Fibroblast of skin of left quadriceps (primary cell): Measurements from ENCODE around the gene GPR153.

Experiments
- DNase-seq, 2 experiments: peaks; one replicate each; pipeline ENCODE4 v3.0.0-alpha.2; 2013; ENCODE audit warnings: low read depth in 2 of 2

The GPR153 gene

DNA sequence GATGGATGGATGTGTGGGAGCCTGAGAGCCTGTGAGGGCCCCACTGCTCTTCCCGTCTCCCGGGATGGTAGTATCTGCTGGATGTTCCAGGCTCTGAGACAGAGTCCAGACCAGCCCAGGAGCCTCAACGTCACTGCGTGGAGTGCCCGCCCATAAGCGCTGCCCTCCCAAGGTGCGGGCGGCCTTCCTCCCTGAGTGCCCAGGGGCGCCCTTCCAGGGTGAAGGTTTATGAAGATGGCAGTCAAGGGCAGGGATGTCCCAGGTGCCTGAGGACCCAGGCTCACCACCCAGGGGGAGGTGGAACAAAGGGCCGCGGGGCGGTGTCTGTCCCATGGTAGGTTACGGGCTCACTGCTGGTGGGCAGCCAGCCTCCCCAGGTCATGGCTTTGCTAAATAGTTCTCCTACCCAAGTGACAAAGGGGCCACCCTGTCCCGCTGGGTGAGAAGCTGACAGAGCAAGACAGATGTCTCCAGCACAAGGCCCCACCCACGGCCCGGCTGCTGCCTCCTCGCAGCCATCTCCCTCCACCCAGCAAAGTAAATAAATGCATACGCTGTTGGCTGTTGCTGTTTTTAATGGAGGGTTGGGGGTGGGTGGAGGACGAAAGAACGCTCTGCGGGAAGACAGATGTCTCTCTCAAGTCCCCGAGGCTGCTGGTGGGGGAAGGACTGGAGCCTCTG is 9.0 kb upstream of the GPR153 start:
- no peak for DNase-seq

DNA sequence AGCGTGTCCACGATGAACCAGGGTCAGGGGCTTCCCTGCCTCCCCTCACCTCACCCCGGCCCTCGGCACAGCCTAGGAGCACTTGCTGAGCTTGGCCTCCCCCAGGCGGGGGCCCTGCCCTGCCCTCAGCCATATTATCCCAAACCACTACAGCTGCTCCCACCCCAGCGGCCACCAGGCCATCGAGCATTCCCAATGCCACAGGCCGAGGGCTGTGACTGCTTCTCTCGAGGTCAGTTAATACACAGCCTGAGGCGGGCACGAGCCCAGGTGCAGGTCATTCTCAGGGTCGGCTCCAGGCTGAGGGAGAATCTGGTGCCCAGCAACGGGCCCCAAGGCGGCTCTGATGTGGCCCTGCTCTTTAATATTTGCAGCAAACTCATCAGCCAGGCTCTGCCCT is 8.4 kb upstream of the GPR153 start:
- no peak for DNase-seq

DNA sequence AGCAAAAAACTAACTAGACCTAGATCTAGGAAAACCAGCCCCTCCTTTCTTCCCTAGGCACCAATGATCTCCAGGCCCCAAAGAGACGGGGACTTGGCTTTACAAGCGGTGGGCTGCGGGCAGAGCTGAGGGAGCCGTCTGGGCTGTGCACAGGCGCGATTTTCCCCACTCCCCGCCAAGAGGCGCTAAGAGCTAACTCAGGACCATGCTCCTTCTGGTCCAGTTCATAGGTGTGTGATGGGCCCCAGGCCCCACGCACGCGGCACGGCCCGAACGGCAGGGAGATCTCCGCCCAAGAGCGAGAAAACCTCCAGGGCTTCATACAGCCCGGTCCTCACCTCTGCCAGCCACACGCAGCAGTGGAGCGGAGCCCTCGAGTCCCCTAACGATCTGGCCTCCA is 7.5 kb upstream of the GPR153 start:
- DNase-seq = no peak

DNA sequence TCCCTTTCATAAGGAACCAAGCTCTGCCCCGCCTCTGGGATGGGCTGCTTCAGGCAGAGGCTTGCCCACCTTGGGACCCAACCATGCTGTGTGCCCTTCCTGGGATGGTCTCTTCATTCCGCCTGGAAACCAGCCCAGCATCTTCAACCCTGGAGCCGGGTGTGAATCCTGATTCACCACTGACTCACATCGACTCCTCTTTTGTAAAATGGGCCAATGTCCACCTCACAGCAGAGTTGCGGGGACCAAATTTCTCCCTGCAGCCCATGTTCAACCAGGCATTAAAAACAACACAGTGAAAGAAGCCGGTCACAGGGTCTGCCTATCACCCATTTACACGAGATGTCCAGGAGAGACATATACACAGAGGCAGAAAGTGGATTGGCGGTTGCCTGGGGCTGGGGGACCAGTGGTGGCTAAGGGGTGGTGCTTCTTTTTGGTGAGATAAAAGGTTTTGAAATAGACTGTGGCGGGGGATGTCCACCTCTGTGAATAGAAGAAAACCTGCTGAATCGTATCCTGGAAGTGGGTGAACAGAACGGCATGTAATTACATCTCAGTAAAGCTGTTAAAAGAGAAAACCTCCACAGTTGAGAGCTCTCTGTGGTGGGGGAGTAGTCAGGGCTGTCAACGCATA is 6.9 kb upstream of the GPR153 start:
- DNase-seq = no peak

DNA sequence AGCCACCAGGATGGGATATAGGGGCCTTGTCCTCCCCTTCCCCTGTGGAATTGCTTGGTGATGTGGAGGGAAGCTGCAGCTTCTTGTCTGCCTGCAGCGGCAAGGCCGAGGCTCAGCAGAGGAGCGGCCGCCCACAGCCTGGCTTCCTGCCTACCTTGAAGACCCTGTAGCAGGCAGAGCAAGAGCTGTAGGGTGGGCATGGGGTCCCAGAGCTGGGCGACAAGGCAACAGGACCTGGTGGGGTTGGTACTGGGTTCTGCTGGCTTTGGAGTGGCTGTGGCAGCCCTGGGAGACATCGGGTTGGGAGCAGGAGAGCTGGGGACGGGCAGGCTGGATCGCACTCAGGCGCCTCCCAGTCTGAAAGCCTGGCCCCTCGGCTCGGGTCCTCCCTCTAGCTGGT is 5.7 kb upstream of the GPR153 start:
- no peak for DNase-seq

DNA sequence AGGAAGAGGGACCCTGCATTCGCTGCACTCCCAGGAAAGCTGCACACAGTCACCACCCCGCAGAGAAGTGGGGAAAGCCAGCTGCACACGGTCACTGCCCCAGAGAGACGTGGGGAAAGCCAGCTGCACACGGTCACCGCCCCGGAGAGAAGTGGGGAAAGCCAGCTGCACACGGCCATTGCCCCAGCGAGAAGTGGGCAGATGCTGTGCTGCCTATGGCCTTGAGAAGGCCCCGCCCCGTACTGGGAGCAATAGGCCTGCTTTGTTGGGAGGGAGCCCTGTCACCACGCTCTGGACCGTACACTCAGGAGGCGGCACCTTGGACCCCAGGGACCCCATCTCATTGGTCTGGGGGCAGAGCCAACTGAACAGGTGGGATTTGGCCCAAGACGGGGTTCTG is 4.3 kb upstream of the GPR153 start:
- DNase-seq = no peak

DNA sequence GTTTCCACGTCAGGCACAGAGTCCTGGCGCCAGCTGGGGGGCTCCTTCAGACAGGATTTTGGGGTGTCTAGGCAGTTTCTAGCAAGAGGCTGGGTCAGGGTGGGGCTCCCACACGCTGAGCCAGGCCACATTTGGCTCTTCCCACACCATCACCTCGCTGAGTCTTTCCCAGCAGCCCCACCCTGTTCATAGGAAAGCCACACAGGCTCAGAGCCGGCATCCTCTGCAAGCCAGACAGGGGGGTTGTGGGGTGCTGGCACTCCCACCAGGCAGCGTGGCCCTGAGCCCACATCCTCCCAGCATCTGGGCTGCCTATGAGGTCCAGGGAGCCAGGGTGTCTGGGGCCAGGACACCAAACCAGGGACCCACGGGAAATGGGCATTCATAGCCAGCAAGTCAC is 2.8 kb upstream of the GPR153 start:
- no peak for DNase-seq

DNA sequence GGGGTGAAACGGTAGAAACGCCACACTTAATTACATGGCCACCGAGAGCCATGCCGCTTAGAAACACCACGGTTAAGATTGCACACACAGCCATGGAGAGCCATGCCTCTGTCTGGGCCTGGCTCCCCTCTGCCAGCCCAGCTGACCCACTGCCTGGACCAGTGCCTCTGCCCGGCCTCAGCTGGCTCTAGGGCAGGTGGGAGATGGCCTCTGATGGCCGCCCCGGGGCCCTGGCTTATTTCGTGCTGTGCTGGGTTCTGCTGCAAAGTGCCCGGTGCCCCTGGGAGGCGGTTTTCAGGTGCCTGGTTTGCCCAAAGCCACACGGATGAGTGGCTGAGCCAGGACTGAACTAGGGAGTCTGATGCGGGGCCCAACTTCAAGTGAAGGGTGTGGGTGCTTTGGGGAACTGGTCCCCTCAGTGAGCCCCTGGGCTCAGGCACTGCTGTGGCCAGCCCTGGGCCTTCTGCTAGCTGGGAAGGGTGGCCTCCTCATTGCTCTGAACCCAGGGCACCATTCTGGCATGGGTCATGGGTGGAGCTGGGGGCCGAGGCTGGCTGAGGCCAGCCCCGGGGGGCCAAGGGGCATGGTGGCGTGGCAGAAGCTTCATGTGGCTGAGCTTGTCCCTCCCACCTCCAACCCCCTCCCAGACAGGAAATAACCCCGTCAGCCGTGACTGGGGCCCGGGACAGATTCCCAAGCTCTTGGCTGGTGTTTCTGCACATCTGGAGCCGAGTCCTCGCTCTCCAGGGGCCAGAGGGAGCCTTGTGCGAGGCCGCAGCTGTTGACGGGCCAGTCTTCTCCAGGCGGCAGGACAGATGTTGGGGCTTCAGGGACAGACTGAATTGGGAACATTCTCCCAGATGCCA is 1.9 kb upstream of the GPR153 start:
- no peak for DNase-seq

DNA sequence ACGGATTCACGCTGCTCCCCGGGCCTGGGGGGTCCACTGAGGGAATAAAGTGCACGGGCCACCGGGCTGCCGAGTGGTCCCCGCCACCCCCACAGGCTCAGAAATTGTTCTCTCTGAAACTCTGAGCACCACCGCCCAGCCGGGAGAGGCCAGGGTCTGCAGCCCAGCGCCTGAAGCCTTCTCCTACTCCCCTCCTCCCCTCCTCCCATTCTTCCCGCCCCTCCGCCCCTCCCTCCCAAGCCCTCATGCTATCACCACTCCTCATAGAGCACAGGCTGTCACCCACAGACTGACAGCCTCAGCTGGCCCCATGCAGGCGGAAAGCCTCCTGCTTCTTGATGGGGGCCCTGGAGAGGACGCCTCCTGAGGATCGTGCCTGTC is 707 bp upstream of the GPR153 start:
- no peak for DNase-seq

DNA sequence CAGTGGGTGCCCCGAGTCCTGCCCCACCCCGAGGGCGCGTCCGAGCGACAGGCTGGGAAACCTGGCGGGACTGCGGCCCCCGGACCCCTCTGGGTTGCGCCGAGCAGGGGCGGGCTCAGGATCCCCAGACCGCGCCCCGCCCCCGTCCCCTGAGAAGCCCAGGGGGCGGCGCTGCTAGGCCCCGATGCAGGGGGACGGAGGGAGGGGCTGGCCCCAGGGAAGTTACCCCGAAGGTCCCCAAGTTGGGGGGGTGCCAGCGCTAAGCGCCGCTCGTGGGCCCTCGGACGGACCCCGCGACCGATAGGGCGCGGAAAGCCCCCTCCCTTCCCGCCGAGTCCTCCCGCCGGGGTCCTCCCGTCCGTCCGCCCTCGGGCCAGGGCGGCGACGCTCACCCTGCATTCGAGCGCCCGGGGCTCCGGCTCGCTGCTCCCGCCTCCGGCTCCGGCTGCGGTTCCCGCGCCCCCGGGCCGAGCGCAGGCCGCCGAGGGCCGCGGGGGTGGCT is 414 bp downstream of the GPR153 start:
- DNase-seq = no peak

DNA sequence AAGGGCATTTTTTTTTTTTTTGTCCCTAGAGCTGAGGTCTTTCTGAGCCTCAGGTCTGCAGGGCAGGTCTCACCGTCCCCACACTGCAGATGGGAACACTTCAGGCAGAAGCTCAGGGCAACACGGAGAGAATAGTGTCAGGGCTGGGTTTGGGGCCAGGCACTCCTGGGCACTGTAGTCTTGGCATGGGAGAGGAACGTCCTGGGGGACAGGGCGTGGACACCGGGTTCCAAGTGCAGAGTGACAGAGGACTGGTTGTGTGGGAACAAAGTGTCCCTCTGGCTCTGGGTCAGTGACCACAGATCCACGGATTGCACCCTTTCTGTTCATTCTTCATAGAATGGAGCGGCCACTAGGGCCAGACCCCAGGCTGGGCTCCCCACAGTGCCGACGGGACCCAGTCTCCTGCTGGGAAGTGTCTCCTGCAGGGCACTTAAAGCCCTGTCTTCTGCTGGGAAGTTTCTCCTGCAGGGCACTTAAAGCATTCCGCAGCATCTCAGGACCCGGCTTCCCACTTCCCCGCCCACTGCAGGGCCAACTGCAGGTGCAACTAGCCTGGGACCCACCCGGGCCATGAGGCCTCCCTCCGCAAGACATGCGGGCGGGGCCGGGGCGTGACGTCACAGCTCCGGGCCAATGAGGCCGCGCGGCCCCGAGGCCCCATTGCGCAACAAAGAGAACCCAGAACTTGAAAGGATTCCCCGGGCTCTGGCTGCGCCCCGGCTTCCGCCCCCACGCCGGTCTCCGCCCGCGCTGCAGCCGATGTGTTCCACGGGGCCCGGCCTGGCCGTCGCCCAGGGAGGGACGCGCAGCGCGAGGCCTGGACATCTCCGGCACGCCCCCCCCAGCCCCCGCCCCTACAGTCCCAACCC is 1.2 kb downstream of the GPR153 start:
- peak; percentile 57 to 58 for DNase-seq

DNA sequence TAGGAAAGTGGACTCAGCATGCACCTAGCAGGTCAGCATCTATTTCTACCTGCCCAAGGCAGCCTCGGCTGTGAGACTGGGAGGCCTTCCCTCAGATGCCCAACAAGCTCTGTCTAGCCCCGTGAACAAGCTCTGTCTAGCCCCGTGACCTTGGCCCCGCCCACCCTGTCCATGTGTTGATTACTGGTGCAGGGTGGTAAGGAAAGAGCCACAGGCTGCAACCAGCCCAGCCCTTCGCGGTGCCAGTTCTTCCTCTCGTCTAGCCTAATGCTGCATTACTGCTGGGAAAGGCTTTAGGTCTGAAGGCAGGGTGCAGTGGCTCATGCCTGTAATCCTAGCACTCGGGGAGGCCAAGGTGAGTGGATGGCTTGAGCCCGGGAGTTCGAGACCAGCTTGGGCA is 2.2 kb downstream of the GPR153 start:
- no peak for DNase-seq

DNA sequence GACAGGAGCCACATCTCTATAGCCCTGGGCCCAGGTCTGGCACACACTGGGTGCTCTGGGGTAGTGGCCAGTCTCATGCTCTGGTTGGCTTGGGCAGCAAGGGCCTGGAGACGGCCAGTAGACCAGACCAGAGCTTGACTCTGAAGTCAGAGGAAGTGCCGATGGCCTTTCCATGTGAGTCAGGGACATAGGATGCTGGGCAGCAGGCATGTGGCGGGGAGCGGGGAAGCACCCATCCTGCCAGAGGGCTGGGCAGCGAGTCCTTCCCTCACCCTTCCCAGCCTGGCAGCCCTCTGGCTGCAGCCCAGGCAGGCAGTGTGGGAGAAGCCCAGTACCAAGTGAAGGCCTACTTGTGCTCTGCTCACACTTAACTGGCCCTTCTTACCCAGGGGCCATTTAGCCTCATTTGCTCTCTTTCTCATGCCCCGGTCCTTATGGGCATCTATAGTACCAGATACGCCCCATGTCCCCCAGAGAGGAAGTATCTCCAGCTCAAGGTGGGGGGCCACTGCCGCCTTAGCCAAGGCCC is 3.3 kb downstream of the GPR153 start:
- no peak for DNase-seq

DNA sequence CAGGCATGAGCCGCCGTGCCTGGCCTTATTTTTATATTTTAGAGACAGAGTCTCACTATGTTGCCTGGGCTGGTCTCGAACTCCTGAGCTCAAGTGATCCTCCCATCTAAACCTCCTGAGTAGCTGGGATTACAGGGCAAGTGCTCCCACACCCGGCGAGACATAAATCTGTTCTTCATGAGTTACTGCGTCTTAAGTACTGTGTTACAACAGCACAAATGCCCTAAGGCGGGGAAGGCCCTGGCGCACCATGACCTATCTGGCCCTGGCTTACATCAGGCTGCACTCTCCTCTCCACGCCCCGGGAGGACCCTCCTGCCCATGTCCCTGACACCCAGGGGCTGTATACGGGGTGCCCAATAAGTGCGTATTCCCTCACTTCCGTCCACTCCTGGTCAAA is 4.3 kb downstream of the GPR153 start:
- DNase-seq = no peak

DNA sequence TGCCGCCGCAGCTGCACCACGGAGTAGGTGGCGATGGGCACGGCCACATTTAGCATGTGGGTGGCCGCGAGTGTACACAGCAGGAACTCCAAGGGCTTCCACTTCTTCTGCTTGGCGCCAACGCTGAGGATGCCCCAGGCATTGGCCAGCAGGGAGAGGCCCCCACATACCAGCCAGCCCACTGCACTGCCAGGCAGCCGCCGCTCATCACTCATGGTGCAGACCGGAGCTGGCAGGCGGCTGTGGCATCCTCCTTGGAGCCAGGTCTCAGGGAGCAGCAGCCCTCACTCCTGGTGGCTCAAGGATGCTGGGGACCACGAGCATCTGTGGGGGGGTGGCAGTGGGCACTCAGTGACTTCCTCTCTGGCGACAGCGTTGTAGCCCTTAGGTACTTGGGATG is 6.2 kb downstream of the GPR153 start:
- no peak for DNase-seq

DNA sequence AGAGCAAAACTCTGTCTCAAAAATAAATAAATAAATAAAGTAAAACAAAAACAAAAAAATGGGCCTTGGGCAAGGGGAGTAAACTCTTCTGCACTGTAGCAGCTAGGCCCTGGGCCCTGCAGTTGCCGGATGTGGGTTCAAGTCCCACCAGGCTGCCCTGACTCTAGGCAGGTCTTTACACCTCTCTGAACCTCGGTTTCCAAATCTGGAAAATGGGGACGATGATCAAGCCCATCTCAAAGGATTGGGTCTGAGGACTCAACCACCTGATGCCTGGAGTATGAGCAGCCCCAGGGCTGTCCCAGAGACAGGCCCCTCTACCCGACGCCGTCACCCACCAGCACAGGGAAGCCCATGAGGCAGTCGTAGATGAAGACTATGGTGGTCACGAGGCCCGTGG is 7.5 kb downstream of the GPR153 start:
- DNase-seq = no peak

DNA sequence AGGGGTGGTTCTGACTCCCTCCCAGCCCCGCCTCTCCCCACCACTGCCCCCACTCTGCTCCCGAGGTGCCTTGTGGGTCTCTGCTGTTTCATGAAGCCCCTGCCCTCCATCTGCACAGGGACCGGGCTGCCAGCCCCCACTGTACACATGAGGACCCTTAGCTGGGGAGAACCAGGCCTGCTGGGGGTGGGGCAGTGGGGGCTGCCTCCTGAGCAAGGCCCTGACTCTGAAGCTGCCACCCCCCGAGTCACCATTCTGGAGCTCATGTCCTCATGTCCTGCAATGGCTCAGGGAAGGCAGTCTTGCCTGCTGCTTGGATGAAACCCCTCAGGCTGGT is 8.6 kb downstream of the GPR153 start:
- no peak for DNase-seq

DNA sequence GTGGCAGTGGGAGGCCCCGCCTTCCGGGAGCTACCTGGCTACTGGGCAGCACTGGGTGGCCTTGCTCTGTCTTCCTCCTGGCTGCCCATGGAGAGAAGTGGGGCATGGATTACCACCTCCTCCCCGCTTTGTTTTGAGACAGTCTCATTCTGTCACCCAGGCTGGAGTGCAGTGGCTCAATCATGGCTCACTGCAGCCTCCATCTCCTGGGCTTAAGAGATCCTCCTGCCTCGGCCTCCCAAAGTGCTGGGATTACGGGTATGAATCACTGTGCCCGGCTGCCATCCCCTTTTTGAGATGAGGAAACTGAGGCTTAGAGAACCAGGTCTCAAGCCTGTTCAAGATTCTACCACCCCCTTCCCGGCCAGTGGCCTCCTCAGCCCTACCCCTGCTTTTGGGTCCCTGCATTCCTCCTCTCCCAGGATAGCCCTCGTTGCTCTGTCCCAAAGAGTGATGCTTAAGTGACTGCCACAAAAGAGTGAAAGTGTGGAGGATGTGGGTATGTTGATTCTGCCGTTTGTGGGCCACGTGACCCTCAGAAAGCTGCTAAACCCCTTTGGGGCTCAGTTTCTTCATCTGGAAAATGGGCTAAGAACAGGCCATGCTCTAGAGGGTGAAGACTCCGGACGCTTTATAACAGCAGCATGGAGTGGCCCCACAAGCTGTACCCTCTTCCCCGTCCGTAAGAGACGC is 9.1 kb downstream of the GPR153 start:
- DNase-seq = no peak

DNA sequence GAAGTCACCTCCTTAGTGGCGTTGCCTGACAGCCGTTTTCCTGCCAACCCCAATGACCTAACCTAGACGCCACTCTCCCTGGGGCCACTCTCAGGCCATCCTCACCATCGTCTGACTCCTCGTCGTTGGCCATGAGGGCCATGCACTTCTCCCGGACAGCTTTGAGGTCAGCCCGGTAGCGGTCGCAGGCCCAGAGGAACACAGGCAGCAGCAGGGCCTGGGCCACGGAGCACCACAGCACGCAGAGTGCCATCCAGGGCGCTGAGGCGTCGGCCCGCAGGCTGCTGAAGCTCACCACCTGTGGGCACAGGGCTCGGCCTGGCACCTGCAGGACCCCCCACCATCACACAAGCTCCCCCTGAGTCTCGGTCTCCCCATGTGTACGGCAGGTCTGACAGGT is 9.7 kb downstream of the GPR153 start:
- DNase-seq = no peak

DNA sequence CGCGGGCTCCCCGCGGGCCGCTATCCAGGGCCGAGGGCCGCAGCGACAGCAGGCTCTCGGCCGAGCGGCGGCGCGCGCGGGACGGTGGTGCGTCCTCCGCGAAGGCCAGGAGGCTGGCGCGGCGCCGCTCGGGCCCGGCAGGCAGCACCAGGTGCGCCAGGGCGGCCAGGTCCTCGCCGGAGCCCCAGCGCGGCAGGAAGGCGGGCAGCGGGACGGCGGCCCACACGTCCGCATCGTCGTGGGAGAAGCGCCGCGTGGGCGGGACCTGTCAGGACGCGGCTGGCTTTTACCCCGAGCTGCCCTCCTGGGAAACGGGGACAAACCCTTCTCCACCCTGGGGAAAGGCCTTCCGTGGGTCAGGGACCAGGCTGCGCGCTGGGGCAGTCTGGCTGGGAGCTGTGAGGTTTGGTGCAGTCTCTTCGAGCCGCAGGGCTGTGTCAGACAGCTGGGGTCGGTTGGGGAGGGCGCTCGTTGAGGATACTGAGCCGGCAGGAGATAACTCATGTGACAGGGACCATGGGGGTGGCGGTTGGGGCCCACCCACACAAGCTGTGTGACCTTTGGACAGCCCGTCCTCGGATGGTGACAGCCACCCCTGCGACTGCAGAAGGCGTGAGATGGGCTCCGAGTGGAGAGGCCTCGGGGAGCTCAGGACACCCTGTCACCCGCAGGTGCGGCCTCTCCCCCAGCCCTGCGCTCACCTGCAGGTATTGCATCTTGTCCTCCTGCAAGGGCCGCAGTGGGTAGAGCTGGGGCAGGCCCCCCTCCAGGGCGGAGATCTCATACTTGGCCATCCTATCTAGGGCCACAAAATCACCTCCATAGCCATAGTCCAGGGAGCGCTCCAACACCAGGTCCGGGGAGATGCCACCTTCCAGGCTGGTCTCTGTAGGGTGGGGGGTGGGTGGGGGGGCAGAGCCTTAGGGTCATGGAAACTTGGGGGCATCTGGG is 10.9 kb downstream of the GPR153 start:
- DNase-seq = no peak
